ENCODE data around the gene CACNA1G.

Gene CACNA1G

GRCh38 chr17:50560185-50560824 is at the start of gene CACNA1G:
TSS of gene CACNA1G (plus strand) at chr17:50560715. CDS start at chr17:50561460, 745 bp downstream.
- peak; percentile 91 to 93 for DNase-seq

DNA sequence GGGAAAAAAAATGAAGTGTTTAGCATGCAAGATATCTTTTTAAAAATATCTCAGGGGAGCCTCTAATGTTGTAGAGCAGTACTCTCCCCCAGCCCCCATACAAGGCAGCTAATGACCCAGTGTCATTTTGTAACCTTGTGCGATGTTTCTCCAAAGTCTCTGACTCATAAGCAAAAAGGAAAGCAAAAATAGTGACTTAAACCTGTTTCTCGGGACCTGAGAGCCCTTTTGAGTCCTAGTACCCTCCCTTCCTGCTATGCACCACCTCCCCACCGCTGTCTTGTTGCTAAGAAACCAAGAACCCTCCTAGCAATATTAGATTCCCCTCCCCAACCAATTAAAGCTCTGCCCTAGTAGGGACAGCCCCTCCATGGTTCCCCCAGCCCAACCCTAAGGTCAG is 49.5 kb upstream of the CACNA1G start:
- peak; percentile 60 to 65 for DNase-seq

GRCh38 chr17:50513495-50513894 is 47.0 kb upstream of the CACNA1G start:
- DNase-seq = no peak

DNA sequence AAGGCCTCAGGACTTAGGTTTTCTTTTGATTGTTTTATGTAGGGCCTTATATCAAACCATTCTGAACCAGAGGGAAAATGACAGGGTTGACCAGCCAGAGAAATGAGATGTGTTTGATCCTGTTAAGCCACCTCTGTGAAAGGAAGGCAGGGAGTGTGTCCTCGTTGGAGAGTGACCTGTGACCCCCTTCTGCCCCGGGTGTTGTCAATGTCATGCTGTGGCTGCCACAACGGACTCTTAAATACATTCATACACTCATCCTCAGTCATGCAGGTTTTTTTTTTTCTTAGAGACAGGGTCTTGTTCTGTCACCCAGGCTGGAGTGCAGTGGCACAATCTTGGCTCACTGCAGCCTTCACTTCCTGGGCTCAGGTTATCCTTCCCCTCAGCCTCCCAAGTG is 46.1 kb upstream of the CACNA1G start:
- DNase-seq = no peak

DNA sequence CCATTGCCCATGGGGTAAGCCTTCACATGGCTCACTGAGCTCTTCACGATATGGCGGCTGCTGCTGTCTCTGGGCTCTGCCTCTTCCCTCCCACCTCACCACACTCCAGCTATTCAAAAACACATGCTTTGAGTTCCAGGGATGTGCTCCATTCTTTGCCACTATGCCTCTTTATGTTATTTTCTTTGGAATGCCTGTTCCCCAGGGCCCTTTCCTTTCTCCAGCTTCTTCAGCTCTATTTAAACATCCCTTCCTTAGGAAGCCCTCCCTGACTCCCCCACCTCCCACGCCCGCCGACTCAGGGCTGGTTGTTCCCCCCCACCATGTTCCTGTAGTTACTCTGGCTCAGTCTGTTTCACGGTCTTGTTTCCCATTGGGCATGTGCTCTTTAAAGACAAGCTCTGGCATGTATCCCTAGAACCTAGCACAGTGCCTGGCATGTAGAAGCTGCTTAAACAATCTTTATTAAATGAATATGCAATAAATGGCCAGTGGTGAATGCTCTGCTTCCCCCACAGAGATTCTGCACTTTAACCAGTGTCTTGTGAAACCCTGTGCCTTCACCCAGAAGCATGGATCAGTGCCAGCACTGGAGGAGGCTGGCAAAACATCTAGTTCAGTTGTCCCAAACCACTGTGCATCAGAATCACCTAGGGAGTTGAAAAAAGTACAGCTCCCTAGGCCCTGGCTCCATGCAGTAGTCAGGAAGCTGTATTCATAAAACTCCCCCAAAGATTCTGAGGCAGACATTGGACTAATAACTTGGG is 45.4 kb upstream of the CACNA1G start:
- DNase-seq = no peak

GRCh38 chr17:50517011-50517410 is 43.5 kb upstream of the CACNA1G start:
- no peak for DNase-seq

DNA sequence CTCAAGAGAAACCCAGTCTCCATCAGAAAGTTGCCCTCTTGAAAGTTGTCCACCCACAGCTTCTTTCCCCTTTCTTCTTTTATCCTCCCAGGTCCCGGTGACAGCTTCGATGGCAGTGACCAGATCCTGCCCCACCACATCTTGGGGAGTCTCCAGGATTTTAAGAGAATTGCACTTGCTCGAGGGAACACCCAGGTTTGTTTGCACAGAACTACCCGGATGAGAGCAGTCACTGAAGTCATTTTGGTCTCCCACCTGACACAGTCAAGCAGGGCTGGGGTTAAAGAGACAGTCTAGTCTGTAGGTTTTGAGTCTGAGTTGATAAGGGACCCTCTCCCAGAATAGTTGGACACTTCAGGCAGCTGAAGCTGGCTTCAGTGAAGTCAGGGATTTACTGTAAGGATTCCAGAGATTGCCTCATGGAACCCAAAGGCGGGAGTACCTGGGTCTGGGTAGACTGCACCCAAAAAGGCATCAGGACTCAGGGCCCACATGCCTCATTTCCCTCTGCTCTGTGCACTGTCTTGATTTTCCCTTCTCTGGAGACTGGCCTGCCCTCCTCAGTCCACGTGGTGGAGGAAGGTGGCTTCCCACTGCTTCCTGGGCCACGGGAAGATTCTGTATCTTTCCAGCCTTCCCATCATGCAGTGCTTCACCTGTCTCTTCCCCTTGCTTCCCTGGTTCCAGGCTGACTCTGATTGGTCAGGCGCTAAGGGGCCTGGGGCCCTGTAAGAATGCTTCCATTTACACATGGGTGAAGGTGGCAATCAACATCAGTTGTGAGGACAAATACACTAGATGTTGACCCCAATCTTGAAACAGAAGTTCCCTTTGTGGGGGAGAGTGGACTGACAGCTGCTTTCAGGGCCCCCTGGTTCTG is 42.8 kb upstream of the CACNA1G start:
- no peak for DNase-seq

DNA sequence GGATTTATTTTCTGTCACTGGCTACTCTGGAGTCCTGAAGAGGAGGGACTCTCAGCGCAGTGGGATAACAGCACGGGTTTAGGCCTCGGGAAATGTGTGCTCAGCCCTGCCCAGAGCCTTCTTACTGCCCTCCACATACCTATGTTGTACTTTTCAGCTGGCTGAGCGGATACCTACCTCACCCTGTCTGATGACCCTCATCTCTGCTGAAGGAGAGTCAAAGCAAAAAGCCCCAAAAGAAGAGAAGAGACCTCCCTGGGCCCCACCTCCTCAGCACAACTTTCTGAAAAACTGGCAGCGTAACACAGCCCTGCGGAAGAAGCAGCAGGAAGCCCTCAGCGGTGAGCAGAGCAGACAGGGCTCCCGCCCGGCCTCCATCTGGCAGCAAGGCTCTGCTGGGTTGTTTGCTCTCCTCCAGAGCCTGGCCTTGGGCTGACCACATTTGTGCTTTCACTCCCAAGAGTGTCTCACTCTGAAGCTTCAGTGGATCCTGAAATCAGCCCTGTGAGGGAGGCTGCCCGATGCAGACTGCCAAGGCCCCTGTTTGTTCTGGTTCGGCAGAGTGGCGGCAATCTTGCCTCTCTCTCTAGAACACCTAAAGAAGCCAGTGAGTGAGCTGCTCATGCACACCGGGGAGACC is 42.0 kb upstream of the CACNA1G start:
- no peak for DNase-seq

DNA sequence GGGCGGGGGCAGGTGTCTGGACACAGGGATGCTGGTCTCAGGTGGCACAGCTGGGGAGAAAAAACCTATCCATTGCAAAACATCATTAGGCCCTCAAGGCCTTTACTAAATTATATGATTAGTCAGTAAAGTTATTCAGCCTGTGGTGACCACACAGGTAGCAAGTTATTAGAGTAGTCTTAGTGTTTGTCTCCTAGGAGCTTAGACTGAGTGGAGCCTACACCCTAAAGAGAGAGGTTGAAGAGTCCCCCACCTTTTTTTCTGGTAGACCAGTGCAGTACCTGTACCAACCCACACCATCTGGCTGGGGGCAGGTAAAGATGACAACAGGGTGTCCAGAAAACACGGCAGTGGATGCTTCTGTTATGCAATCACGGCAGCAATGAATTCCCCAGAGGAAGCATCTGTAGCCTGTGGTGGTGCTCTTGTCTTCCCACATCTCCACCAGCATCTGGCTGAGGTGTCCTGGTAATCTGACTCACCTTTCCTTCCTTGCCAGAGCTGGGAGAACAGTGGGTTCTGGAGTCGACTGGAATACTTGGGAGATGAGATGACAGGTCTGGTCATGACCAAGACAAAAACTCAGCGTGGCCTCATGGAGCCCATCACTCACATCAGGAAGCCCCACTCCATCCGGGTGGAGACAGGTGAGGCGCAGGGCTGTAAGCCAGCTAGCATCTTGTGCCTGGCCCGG is 41.2 kb upstream of the CACNA1G start:
- no peak for DNase-seq

GRCh38 chr17:50520483-50520882 is 40.0 kb upstream of the CACNA1G start:
- no peak for DNase-seq

DNA sequence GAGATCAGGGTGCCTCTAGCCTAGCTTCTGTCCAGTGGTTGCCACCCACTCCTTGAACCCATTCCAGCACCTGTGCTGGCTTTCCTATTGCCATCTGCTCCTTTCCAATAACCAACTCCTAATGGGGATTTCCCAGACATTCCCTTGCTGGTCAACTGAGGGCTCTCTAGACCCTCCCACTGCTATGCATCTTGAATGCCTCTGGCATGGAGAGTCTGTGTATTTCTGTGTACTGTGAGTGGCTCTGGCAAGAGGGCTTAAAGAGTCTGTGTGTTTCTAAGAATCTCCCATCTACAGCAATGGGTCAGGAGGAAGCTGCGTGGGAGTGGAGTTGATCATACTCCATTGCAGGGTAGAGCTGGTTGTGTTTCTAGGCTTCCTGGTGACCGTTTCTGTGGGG is 39.0 kb upstream of the CACNA1G start:
- no peak for DNase-seq

- no peak for DNase-seq
These were observed 37.7 kb upstream of the CACNA1G start for GRCh38 chr17:50522766-50523165.

DNA sequence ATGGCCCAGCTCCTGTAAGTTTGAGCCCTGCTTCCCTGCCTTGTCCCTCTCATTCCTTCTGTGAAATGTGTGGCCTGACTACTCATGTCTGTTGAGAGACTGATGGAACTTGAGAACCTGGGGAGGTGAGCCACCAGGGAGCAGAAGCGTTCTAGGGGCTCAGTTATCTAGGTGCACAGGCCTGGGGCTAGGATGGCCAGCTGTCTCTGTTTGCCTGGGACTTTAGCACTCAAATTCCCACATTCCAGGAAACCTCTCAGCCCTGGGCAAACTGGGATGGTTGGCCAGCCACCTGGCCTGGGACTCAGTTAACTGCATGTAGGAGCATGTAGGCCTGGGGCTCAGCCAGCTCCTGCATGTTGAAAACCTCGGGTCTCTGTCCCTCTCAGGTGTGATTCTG is 37.3 kb upstream of the CACNA1G start:
- no peak for DNase-seq

DNA sequence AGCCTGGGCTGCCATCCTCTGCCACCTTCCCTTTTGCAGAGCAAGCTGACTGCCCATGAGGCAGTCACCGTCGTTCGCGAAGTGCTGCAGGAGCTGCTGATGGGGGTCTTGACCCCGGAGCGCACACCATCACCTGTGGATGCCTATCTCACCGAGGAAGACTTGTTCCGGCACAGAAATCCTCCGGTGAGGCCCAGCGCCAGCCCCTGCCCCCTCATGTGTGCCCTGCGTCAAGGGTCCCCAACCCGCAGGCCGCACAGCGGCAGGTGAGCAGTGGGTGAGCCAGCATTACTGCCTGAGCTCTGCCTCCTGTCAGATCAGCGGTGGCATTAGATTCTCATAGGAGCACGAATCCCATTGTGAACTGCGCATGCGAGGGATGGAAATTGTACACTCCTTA is 35.7 kb upstream of the CACNA1G start:
- no peak for DNase-seq

DNA sequence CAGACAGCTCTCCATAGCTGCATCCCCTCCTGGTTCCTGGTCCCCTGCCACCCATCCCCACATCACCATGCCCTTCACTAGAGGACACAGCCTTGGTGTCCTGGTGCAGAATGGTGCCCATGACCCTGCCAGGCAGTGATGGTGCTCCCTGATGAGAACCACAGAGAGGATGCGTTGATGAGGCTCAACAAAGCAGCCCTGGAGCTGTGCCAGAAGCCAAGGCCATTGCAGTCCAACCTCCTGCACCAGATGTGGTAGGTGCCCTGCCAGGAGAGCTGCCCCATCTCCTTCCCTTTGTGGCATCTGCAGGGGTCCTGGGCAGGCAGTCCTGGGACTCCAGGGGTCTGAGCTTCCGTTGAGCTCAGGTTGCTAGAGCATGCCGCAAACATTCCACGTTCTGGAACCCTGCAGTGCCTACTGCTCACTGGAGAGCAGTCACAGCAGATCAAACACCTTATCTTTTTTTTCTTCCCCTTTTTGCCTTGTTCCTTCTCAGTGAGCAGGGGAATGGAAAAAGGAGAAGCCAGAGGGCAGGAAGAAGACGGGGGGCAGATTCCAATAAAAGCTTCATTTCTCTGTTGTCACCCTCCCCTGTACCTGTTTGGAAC is 33.3 kb upstream of the CACNA1G start:
- no peak for DNase-seq

- DNase-seq = no peak
These were observed 32.5 kb upstream of the CACNA1G start for GRCh38 chr17:50527949-50528474.

DNA sequence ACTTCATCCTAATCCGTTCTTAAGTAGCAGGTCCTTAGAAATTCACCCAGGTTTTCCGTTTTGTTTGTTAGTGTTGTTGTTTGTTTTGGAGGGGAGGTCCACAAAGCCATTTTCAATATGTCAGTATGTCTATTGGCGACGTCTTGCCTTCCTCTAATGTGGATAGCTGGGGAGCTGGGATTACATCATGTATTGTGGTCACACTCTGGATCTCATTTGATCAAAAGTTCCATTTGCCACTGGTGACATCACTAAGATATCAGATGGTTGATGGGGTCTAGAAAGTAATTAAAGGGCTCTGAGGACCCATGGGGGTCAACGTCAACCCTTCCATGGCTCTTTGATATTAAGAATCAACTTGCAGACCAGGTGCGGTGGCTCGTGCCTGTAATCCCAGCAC is 30.7 kb upstream of the CACNA1G start:
- DNase-seq = no peak

GRCh38 chr17:50531428-50532025 is 29.0 kb upstream of the CACNA1G start:
- DNase-seq = no peak

DNA sequence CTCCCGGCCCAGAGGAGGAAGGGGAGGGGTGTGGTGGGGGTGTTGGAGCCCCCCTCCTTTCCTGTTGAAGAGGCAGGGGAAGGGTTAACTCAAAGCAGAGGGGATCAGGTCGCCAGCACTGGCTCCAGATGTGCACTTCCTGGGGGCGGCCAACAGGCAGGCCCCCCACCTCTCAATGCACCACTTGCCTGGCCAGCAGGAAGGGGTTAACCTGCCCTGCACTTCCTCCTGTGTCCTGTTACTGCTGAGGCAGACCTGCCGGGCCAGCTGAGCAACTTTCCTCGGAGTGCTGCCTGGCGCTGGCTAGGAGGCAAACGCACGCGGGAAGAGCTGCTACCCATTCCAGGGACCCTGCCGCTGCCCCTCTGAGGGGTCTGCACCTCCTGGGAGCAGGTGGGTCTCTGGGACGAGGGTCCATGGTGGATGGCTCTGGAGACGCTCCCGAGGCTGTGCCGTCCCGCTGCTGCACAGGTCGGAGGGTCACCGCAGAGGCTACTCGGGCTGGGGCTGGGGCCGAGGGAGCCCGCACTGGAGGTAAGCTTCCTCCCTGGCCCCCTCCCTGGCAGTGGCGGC is 28.0 kb upstream of the CACNA1G start, which contains the start of gene EPN3:
Gene EPN3, plus strand, starts transcription at position 284 of the 573 bp plus-strand sequence. CDS start 3,822 bp downstream, outside the sequence.
- DNase-seq = no peak

GRCh38 chr17:50533185-50533584 is 27.3 kb upstream of the CACNA1G start:
- no peak for DNase-seq

DNA sequence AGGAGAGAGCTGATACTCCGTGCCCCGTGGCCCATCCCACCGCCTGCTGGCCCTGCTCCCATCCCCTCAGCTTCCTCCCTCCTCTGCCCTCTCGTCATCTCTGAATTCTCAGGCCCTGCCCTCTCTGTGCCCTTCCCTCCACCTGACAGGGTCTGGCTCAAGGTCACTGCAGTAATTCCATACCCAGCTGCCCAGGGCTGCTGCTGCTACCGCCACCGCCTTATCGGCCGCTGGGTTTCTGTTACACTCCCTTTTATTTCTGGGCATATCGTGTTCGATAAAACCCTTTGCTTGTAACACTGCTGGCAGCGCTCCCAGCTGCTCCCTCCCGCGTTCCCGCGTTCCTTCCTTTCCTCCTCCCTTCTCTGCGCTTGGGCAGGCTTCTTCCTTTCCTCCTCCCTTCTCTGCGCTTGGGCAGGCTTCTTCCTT is 26.8 kb upstream of the CACNA1G start:
- no peak for DNase-seq

Measured in activated T-cell treated with anti-CD3 and anti-CD28 coated beads, Interleukin-2, amount 50 U/mL, for 48 hours (primary cell).